AG04449 (cell line): ENCODE measurements around the gene ZPBP2.

Source experiments
- CTCF ChIA-PET: fragments of 350-600 bp; formaldehyde crosslinking; extraction: SDS; loops from one replicate; lab custom pipeline; 2021; ENCODE audit warnings: antibody characterized with exemption; lab: Yijun Ruan, JAX
- POLR2A ChIA-PET: fragments of 400-600, 350-600 bp; formaldehyde crosslinking; extraction: SDS; loops from one replicate; lab custom pipeline; 2020; ENCODE audit warnings: antibody characterized with exemption, inconsistent platforms; lab: Yijun Ruan, JAX
- DNase-seq: peaks from one replicate; pipeline ENCODE4 v3.0.0-alpha.2; 2010; ENCODE audit warnings: low read depth, low spot score
- H3K4me3 ChIP-seq: 2 replicates; pipeline ENCODE4 v1.5.1; 2011; ENCODE audit warnings: low read depth, mild to moderate bottlenecking, control low read depth, low read length
- CTCF ChIP-seq: IDR thresholded peaks from one replicate; pipeline ENCODE4 v1.5.1; 2011; ENCODE audit warnings: mild to moderate bottlenecking, moderate library complexity, low read length, control low read depth, inconsistent platforms; ENCODE audit not compliant: insufficient read depth; ENCODE audit errors: missing control alignments

Gene ZPBP2

GRCh38 chr17:39919087-39919683, 51.2 kb downstream of the ZPBP2 start:
- CTCF ChIA-PET, result interaction anchor here (0.9 kb wide), 1 partner anchor 49 kb away, joined by 3 read pairs; no protein-coding TSS in a partner anchor
- TF ChIP-seq CTCF, result no peak
- H3K4me3 ChIP-seq, result no peak overlapping the region
- no peak for DNase-seq
- POLR2A ChIA-PET, result no interaction called here

GRCh38 chr17:39920218-39921210, 52.5 kb downstream of the ZPBP2 start:
- ChIA-PET CTCF (interaction anchor here (1.2 to 2.1 kb wide), 2 partner anchors 38 to 48 kb away, joined by 4 to 6 read pairs; no protein-coding TSS in a partner anchor), POLR2A (no interaction called here)
- TF ChIP-seq CTCF, result no peak
- no peak for DNase-seq
- no peak overlapping the region for H3K4me3 ChIP-seq

- ChIA-PET POLR2A (no interaction called here), CTCF (interaction anchor here (1.2 to 2.1 kb wide), 2 partner anchors 37 to 49 kb away, joined by 4 to 6 read pairs; no protein-coding TSS in a partner anchor)
- DNase-seq, result no peak
- H3K4me3 ChIP-seq, result no peak overlapping the region
- no peak for TF ChIP-seq CTCF
Observed at GRCh38 chr17:39921323-39921722, 53.3 kb downstream of the ZPBP2 start.

GRCh38 chr17:39922006-39922405, 54.0 kb downstream of the ZPBP2 start:
- TF ChIP-seq CTCF, result no peak
- ChIA-PET CTCF (interaction anchor here (1.2 to 2.1 kb wide), 3 partner anchors 36 to 58 kb away, joined by 4 to 8 read pairs (median 6); partner anchors contain the start of gene PSMD3), POLR2A (no interaction called here)
- no peak for DNase-seq
- H3K4me3 ChIP-seq, result no peak overlapping the region

- ChIA-PET POLR2A (no interaction called here), CTCF (interaction anchor here (1.8 kb wide), 1 partner anchor 57 kb away, joined by 8 read pairs; the partner anchor contains the start of gene PSMD3)
- H3K4me3 ChIP-seq, result no peak overlapping the region
- no peak for DNase-seq
- TF ChIP-seq CTCF, result no peak
Observed at GRCh38 chr17:39923230-39923629, 55.2 kb downstream of the ZPBP2 start.
